ENCODE data around the gene GOLIM4.

GRCh38 chr3:168006584-168006983 lies 89.1 kb downstream of the GOLIM4 start:
- TF ChIP-seq, protein P1, sequence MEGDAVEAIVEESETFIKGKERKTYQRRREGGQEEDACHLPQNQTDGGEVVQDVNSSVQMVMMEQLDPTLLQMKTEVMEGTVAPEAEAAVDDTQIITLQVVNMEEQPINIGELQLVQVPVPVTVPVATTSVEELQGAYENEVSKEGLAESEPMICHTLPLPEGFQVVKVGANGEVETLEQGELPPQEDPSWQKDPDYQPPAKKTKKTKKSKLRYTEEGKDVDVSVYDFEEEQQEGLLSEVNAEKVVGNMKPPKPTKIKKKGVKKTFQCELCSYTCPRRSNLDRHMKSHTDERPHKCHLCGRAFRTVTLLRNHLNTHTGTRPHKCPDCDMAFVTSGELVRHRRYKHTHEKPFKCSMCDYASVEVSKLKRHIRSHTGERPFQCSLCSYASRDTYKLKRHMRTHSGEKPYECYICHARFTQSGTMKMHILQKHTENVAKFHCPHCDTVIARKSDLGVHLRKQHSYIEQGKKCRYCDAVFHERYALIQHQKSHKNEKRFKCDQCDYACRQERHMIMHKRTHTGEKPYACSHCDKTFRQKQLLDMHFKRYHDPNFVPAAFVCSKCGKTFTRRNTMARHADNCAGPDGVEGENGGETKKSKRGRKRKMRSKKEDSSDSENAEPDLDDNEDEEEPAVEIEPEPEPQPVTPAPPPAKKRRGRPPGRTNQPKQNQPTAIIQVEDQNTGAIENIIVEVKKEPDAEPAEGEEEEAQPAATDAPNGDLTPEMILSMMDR (IDR thresholded peaks at IDR 0.05 in 4 of 5, conservative IDR thresholded peaks at IDR 0.05 in 1 of 5): no peak
- TF ChIP-seq POLR2A (IDR thresholded peaks at IDR 0.05): no peak
